Stimulated activated CD8-positive, alpha-beta memory T cell treated with anti-CD3 and anti-CD28 coated beads, Interleukin-15, amount 100 ng/mL, for 4 hours (primary cell): ENCODE data around the gene ARAP1.

Experiments used
- DNase-seq, 2 donors: peaks; one replicate each; pipeline ENCODE4 v3.0.0-alpha.2; 2020; ENCODE audit warnings: low read depth in 2 of 2

ARAP1 gene

DNA sequence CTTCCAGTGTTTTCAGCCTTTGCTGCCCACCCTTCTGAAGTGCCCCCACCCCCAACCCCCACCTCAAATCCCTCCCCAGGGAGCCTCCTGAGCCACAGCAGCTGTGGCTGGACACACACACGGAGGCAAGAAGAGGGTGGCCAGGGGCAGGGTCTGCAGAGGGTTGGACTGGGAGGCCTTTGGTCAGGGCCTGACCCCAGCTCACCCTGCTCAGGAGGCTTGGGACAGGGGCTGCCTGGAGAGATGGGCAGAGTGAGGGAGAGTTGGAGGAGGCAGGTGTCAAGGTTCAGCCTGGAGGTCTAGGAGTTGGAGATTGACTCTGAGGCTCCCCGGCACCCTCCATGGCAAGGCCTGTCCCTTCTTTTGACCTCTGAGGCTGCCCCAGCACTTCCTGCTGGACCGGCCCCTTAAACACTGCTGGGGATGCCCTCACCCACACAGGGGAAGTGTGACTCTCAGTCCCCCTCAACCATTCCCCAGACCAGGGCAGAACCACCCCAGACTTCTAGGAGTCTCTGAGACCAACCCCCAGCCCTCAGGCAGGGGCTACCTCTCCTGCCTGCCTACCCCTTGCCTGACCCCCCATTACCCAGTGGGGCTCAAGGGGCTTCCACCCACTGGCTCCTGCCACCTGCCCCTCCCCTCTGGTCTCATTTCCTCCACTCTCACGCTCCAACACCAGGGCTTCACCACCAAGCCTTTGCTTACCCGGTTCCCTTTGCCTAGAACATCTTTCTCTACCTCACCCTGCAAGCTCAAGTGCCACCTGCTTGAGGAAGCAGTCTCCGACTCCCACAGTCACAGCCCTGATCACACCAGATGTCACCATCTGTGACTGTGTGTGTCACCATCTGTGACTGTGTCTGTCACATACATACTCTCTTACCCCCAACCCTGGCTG lies 8.6 kb downstream of the ARAP1 start:
- no peak for DNase-seq

DNA sequence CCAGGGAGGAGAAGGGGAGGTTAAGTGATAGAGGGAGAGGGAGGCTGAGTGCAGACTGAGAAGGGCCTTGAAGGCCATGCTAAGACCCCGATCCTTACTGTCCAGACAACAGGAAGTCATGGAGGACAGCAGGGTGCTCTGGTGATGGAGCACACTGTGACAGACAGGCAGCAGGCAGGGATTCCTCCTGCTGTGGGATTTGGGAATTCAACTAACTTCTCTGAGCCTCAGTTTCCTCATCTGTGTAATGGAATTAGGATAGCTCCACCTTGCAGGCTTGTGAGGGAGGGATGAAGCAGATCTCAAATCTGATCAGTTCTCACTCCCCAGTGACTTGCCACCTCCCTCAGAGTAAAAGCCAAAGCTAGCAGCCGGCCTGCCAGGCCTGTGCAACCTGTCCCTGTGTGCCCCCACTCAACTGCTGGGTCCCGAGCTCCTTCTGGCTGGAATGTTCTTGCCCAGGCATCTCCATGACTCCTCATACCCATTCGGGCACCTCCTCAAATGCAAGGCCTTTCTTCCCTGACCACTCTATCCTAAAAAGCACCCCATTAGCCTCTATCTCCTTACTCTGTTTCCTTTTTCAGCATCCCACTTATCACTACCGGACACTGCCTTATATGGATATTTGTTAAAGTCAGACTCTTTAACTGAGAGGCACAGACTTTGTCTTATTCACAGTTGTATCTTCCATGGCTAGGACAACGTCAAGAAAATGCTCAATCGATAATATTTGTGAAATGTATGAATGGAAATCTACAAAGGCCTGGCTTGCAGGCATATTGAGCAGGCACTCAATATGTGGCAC lies 9.5 kb downstream of the ARAP1 start:
- no peak for DNase-seq

DNA sequence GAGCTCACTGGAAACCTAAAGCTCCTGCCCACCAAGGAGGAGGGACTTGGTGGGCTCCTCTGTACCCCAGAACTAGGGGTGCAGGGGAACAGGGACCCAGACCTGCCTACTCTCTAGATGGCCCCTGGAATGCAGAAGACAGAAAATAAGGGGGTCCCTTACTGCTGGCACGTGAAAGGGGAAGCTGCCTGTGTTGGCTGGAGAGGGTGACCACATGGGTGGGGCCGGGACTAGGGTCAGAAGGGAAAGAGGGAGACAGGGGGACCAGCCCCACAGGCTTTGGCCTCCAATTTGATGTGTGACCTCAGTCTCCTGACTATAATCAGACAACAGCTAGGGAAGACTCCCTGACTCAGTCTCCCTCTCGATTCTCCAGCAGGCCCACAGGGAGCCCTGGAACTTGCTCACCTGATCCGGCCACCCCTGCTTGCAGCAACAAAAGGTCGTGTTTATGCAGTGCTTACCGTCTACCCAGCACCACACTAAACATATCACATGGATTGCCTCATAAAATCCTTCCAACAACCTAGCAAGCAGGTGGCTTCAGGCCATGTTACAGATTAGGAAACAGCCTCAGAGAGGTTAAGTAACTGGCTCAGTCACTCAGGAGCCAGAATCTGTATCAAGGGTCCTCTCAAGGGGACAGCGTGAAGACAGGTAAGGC lies 10.2 kb downstream of the ARAP1 start:
- DNase-seq, result no peak

DNA sequence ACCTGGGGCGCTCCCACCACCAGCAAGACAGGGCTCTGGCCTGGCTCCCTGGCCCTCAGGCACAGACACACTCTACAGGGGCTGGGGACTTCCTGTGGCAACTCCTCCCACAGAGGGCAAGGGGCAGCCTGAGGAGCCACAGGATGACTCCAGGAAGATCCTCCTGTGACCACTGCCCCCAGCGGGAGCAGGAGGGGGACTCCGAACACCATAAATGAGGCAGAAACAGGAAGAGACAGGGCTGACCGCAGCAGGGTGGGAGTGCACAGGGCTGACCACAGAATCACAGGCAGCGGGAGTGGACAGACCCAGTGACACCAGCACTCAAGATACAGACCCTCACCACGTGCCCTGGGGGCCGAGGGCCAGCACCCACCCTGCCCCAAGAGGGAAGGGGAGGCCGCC lies 10.8 kb downstream of the ARAP1 start:
- no peak for DNase-seq

DNA sequence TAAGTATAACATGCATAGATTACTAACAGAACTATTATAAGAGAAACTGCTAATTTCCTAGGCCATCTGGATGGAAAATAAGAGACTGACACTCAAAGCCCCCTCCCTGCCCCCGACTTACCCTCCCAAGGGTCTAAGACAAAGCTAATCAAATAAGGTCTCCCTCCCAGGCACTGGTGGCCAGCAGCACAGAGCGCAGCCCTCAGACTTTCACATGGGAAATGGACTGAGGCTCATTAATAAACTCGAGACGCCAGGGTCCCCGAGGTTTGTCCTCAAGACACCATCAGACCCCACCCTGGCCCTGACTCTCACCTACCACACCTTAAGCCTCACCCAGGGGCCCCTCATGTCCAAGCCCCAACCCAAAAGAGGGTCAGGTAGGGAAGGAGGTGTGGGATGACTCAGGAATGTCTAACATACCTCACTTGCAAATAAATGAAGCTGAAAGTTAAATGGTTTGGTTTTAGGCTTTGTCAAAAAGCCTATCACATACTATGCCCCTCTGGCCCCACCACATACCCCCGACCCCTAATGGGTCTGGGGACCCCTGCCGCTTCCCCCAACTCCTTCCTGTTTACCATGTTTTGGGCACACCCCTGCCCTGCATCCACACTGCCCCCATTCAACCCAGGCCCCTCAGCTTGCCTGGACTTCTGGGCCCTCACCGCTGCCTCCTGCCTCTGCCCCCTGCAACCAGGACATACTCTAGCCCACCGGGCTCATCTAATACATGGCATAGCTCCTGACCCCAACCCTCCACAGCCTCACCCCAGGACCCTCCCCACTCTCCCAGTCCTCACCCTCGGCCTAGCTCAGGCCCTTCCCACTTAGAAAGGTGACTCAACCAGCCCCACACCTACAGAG lies 11.4 kb downstream of the ARAP1 start:
- no peak for DNase-seq

DNA sequence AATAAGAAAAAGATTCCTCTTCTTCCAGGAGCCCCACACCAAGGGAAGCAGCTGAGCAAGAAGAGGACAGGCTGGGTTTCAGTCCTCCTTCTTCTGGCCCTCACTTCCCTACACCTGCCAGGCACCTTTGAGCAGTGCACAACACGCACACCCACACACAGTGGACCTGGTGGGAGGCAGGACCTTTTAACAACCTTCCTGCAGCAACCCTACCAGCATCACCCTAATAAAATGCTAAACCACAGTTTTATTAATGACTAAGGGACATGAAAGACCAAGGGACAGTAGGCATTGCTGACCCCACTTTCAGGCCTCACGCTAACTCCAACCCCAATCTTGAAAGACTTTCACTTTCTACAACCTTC lies 12.2 kb downstream of the ARAP1 start:
- no peak for DNase-seq

DNA sequence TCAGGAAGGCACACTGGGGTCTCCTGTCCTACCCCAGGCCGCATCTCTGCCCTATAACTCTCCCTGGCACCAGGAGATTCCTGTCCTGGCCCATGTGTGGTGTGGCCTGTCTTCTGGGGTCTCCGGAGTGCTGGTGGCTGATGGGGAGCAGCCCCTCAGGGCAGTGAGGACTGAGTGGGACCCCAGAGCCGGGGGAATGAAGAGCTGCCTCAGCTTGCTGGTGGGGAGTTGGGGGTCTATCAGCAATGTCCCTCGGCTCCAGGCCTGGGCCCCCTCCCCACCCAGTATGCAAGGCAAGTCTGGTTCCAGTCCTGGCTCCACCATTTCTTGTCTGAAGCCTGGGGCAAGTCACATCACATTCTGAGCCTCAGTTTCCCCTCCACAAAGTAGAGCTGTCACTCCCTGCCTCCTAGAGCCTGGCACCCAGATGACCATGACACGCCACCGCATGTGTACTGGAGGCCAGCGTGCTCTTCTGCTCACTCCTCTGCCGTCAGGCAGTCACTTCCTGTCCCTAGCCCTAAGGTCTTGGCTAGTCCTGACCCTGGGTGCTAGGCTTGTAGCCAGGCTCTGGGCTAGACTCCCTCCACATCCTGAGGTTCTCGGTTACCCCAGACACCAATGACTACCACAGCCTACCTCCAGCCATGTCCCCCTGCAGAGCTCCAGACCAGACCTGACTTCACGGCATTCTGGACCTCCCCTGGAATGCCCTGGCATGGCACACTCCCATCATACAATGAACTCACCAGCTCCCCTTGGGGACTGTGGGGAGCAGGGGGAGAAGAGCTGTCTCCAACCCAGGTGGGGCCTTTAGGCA lies 12.8 kb downstream of the ARAP1 start:
- no peak for DNase-seq

DNA sequence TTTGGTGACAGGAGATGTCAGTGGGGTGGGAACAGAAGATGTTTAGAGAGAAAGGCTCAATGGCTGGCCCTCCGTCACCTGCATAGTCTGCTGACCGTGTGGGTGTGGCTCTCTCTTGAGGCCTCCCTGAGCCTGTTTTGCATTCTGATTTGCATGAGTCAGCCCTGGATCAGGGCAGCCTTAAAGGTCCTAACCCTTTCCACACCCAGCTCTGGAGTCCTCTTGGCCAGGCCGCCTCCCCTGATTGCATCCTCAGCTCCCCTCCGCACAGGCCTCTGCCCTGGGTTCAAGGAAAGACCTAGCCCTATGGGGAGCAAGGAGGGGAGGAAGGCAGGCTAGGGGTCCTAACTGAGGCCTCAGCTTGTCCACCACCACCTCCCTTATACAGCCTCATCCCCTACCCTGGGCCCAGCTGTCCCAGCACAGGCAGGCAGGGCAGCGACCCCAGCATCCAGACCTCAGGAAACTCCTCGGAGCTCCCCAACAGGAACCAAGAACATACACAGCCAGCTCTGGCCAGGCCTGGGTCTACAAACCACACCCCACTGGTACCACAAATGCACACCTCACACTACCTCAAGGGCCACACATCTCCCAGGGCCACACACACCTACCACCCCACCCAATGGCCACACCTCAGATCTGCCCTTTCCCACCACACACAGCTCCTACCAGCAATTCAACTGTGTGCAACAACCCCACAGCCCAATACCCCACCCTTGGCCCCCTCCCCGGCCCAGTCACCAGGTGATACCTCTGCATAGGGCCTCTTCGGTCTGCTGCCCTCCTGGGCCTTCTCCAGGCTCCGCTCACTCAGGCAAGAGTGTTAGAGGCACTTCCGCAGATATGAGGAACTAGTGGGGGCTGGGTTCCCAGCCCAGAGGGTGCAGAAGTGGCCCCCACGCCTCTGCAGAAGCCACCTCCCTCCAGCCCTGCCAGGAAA lies 13.7 kb downstream of the ARAP1 start:
- no peak for DNase-seq

DNA sequence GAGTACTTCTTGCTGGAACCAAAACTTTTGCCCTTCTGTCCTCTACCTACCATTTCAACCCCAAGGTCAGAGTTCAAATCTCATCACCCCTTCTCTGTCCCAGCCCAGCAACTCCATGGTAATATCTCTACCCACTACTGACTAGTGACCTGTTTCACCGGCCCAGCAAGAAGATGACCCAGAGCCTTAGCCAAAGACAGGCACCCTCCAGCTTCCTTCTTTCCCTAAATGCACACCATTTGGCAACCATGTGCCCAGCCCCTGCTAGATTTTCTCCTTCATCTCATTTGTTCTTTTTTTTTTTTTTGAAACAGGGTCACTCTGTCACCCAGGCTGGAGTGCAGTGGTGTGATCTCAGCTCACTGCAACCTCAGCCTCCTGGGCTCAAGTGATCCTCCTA lies 14.9 kb downstream of the ARAP1 start:
- DNase-seq, result no peak

DNA sequence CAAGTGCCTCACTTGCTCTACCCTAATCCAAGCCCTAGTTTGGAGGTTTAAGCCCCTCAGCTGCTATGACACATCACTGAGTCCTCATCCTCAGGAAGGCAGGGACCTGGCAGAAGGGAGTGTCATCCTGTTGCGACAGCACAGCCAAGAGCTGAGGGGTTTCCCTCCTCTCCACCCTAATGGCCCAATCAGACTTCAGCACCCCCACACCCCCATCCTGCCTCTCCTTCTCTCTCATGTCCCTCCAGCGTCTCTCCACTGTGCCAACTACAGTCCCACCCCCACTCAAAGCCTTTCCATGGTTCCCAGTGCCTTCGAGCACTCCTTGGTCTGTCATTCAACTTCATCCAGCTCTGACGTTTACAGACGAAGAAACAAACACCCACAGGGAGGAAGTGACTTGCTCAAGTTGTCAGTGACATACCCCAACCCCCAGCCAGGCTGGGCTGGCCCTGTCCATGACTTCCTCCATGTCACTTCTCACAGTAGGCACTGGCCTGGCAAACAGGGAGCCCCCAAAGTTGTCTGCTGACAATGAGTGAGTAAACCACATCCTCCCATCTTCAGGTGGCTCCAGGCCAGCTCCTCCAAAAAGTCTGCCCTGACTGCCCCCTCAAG lies 15.6 kb downstream of the ARAP1 start:
- DNase-seq, result peak; percentile 38 to 48

DNA sequence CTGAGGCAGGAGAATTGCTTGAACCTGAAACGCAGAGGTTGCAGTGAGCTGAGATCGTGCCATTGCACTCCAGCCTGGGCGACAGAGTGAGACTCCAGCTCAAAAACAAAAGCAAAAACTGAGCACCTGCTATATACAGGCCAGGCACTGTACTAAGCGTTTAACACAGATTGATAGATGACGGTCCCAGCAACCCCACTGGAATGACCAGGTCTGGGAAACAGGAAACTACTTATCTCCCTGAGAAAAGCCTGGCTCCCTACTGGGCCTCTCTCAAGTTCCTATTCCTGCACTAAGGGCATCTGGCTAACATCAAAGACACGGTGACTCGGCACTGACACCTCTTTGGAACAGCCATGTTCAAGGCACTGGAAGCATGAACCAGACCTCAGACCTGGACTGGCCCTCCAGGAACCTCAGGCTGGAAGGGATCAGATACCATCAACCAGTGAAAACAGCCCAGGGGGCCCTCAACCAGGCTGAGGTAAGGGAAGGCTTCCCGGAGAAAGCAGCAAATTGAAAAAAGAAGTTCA lies 16.6 kb downstream of the ARAP1 start:
- no peak for DNase-seq

DNA sequence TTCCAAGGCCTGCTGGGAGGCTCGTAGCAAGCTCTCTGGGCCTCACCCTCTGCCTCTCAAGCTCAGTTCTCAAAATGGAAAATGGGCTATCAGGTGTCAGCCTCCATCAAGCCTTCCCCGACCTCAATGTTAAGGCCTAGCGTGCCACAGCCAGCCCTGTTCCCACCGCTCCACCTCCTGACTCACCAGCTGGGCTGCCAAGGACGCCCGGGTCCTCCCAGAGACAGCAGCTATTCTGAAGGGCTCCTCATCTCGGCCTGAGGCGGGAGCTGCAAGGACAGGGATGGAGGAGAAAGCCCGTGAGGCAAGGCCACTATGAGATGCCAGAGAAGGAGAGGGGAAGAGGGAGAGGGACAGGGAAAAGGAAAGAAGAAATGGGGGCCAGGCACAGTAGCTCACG lies 19.9 kb downstream of the ARAP1 start:
- no peak for DNase-seq

DNA sequence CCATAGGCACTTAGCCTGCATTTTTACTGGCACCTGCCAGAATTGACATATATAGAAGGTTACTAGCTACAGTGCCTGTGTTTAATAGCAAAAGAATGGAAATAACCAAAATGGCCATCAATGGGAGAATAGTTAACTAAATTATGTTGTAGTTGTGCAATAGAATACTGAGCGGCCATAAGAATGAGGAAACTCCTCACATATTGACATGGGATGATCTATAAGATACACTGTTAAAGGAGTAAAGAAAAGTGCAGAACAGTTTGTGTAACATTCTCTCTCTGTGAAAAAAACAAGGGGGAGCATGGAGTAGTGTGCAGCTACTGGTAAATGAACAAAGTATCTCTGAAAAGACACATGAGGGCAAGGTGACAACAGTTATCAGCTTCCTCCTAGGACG lies 21.5 kb downstream of the ARAP1 start:
- DNase-seq, result no peak

DNA sequence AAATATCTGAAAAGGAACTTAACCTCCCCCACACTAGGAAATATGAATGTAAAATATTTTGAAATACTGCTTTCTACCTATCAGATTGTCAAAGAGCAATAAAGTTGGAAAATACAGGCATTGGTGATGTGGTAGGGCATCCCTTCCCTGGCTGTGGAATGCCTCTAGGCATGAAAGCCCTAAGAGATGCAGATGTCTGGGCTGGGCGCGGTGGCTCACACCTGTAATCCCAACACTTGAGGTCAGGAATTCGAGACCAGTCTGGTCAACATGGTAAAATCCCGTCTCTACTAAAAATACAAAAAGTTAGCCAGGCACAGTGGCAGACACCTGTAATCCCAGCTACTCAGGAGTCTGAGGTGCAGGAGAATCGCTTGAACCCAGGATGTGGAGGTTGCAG lies 22.0 kb downstream of the ARAP1 start:
- DNase-seq, result no peak

DNA sequence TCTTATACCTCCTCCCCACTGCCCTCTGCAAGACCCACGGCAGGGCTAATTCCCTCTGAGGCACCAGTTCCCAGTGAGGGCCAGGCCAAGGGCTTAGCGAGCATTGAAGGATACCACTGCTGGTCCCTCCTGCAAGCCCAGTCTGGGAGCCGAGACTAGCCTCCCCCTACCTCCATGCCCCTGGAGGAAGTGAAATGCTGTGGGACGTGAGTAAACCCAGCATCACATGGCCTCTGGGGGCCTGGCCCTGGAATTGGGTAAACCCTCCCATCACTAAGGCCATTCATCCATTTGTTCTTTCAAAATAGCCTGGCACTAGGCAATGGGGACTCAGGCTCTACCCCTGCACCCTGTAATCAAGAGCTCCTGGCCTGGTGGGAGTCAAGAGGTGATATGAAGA lies 24.7 kb downstream of the ARAP1 start:
- DNase-seq, result no peak

DNA sequence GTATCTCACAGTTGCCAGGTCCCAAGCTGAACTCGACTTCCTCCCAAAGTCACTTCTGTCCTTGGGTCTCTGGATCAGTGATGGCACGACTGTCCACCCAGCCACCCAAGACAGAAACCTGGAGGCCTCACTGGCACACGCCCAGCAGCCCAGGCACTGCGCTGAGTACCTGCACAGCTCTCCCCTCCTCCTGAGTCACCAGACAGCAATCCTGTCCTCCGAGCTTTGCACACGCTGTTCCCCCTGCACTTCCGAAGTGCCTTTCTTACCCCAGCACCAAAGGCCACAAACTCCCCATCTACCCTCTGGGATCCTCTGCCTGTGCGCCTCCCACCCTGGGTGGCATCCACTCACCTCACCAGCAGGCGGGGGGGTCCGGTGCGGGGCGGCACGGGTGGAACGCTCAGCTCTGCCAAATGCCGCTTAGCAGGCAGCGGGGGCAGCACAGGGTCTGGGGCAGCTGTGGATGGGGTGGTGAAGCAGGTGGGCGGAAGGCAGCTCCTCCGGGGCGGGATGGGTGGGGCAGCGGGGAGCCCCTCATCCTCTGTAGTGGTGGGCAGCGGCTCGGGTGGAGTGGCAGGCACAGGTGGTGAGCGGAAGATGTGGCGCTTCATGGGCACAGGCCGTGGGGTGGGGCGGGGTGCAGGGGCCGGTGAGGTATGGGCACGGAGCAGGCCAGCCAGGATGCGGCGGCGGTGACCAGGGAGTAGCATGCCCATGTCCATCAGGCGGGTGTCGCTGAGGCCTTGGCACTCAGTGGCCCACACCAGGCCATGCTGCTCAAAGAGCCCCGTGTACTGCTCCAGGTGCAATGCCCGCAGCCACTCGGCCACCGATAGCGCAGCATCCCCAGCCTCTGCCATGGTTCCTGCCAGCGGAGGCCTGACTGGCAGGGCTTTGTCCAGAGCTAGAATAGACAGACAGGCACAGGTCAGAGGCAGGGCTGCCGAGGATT lies 25.7 kb downstream of the ARAP1 start:
- no peak for DNase-seq

DNA sequence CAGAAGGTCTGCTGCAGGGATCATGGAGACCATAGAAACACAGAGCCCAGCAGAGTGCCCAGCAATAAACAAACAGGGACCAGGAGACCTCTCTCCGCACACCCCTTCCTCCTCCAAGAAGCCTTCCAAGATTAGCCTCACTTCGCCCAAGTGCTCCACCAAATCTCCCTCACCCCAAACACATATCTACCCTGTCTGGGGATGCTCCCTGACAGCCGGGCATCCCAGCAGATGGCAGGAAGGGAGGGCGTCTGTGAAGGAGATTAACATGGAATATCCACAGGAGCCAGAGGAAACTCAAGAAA lies 26.5 kb downstream of the ARAP1 start:
- no peak for DNase-seq
